Measurements from ENCODE around the gene DCDC2B.

DCDC2B gene

DNA sequence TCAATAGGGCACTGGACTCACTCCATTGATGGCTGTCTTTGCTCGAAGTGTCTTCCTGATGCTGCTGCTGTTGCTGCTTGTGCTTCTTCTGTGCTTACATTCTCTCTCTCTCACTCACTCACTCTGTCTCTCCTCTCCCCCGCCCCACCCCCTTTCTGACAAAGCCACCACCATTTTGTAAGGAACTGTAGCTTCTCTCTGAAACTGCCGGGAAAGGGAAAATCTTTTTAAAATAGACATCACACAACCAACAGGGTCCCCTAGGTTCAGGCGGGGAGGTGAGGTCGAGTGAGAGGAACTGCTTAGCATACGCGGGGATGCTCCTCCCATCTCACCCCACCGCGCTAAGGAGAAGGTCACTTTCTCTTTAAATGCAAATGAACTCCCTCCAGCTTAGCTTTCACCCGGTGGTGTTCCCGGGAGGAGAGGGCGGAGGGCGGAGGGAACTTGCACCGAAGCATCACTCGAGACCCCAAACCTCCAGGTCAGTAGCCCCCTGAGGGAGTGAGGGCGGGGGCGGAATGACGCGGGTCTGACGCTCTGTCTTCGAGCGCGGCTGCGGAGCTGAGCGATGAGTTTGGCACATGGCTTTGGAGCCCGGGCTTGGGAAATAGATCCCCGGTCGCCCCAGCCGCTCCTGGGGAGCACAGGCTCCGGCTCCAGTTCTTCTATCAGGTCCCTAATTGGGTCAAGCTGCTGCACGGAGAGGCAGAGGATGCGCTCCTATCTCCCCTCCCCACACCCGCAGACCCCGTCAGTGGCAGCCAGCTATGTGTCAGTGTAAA, 8.5 kb upstream of the DCDC2B start, which contains the start of gene CCDC28B:
TSS of gene CCDC28B (plus strand) at position 370 of the 785 bp plus-strand sequence. CDS start 1,341 bp downstream, outside the sequence.
- Histone ChIP-seq H3K27me3 (ENCODE audit: control insufficient read depth in 3 of 3, insufficient read depth in 3 of 3, low read depth in 1 of 3, low read length in 3 of 3) (peaks cover 0 to 2% (median 0%) of the 10 kb centered on the region in 3 experiments), H3K4me3 (ENCODE audit: low read length in 2 of 2) (peak within 1 kb of the TSS; percentile 56 to 77), H4K8ac (ENCODE audit: low read depth, low read length) (peak within 1 kb of the TSS; percentile 29), H3K18ac (ENCODE audit: low read length) (peak within 1 kb of the TSS; percentile 83), H3K4ac (ENCODE audit: low read length) (no peak within 1 kb of the TSS), H2BK5ac (ENCODE audit: low read length) (no peak within 1 kb of the TSS), H3K9ac (ENCODE audit: low read depth, low read length, poor library complexity) (peak within 1 kb of the TSS; percentile 71), H3K9me3 (replicated peaks in 1 of 2; ENCODE audit: control insufficient read depth in 2 of 2, insufficient read depth in 1 of 2, low read depth in 1 of 2, low read length in 2 of 2) (no peaks in the 10 kb centered on the region), H2BK120ac (ENCODE audit: low read depth, low read length) (no peak within 1 kb of the TSS), H3K79me1 (ENCODE audit: low read depth, low read length) (no peaks in the 10 kb centered on the region), H2BK15ac (ENCODE audit: low read length) (peak within 1 kb of the TSS; percentile 69), H3K4me2 (ENCODE audit: insufficient read depth, low read length, poor library complexity, severe bottlenecking) (peak within 1 kb of the TSS; percentile 78), H2AFZ (ENCODE audit: low read length) (peak within 1 kb of the TSS; percentile 82), H3K36me3 (replicated peaks in 1 of 2; ENCODE audit: control insufficient read depth in 2 of 2, insufficient read depth in 2 of 2, low read length in 2 of 2) (peaks cover 22 to 34% of the 10 kb centered on the region in 2 donors), H3K23ac (ENCODE audit: low read depth, low read length, poor library complexity) (peak within 1 kb of the TSS; percentile 35), H3K14ac (ENCODE audit: low read length) (no peak within 1 kb of the TSS), H3K4me1 (ENCODE audit: control insufficient read depth in 2 of 2, insufficient read depth in 1 of 2, low read depth in 1 of 2, low read length in 2 of 2) (peaks cover 23 to 24% of the 10 kb centered on the region in 2 donors), H4K91ac (ENCODE audit: low read depth, low read length, poor library complexity) (no peak within 1 kb of the TSS), H3K27ac (replicated peaks; ENCODE audit: low read length) (peak within 1 kb of the TSS; percentile 80), H2BK12ac (ENCODE audit: low read length) (peak within 1 kb of the TSS; percentile 35), H2AK5ac (ENCODE audit: low read depth, low read length) (peak within 1 kb of the TSS; percentile 80)
- peak; percentile 79 for DNase-seq (ENCODE audit: low spot score)
- WGBS, 2 donors (ENCODE audit: extremely low coverage in 2 of 2, insufficient read length in 2 of 2, insufficient replicate concordance in 1 of 2) = no CpG with 5 or more reads among the region's 34 CpGs

DNA sequence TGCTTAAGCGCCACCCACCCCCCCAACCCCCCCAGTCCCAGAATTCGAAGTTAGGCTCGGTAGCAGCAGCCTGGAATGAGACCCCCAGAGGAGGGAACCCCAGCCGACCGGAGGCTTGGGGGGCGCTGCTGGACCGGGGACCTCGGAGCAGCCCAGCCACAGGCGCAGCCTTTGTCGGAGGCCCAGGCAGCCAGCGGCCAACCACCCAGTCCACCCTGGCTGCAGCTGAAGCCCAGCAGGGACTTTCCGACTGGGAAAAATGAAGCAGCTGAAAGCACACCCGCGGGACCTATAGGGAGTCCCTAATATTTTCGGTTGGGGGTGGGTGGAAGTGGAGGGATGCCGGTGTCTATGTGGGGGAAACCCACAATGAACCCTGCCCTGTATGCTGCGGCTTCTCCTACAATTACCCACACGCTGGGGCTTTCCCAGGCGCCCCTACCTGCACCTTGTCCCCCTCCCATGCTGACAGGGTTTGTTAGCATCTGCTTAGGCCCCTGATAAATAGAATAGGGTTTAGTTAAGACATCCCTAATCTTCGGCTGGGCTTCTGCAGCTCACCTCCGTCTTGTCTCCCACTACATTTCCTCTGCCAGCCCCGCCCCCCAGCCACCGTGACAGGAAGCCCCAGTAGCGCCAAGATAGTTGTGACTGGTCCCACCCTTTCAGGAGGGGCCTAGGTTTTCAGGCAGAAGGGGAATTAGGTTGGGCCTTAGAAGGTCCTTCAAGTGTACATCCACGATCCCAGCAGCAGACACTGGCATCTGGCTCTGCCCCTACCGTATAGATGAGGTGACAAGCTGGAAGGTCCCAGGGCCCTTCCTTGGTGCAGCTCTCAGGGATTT, 7.7 kb upstream of the DCDC2B start:
- H3K79me1 ChIP-seq (ENCODE audit: low read depth, low read length) = peaks cover 6% of the 10 kb centered on the region
- no peak overlapping the region for H4K8ac ChIP-seq (ENCODE audit: low read depth, low read length)
- H3K14ac ChIP-seq (ENCODE audit: low read length) = no peak overlapping the region
- H2BK12ac ChIP-seq (ENCODE audit: low read length) = no peak overlapping the region
- peaks cover 15 to 29% of the 10 kb centered on the region in 2 donors for H3K36me3 ChIP-seq (replicated peaks in 1 of 2; ENCODE audit: control insufficient read depth in 2 of 2, insufficient read depth in 2 of 2, low read length in 2 of 2)
- H3K4me1 ChIP-seq (ENCODE audit: control insufficient read depth in 2 of 2, insufficient read depth in 1 of 2, low read depth in 1 of 2, low read length in 2 of 2) = peaks cover 25 to 27% of the 10 kb centered on the region in 2 donors
- H3K18ac ChIP-seq (ENCODE audit: low read length) = peak overlapping the region; percentile 44
- peak overlapping the region; percentile 82 for H2AFZ ChIP-seq (ENCODE audit: low read length)
- no peak overlapping the region for H4K91ac ChIP-seq (ENCODE audit: low read depth, low read length, poor library complexity)
- H3K27ac ChIP-seq (replicated peaks; ENCODE audit: low read length) = peak overlapping the region; percentile 47
- no peak overlapping the region for H2BK5ac ChIP-seq (ENCODE audit: low read length)
- no peak overlapping the region for H2AK5ac ChIP-seq (ENCODE audit: low read depth, low read length)
- H3K23ac ChIP-seq (ENCODE audit: low read depth, low read length, poor library complexity) = no peak overlapping the region
- no peak overlapping the region for H3K9ac ChIP-seq (ENCODE audit: low read depth, low read length, poor library complexity)
- no CpG with 5 or more reads among the region's 26 CpGs for WGBS, 2 donors (ENCODE audit: extremely low coverage in 2 of 2, insufficient read length in 2 of 2, insufficient replicate concordance in 1 of 2)
- H2BK120ac ChIP-seq (ENCODE audit: low read depth, low read length) = no peak overlapping the region
- DNase-seq (ENCODE audit: low spot score) = no peak
- H3K27me3 ChIP-seq (ENCODE audit: control insufficient read depth in 3 of 3, insufficient read depth in 3 of 3, low read depth in 1 of 3, low read length in 3 of 3) = peaks cover 0 to 2% (median 0%) of the 10 kb centered on the region in 3 experiments
- H3K4ac ChIP-seq (ENCODE audit: low read length) = no peak overlapping the region
- no peaks in the 10 kb centered on the region for H3K9me3 ChIP-seq (replicated peaks in 1 of 2; ENCODE audit: control insufficient read depth in 2 of 2, insufficient read depth in 1 of 2, low read depth in 1 of 2, low read length in 2 of 2)
- no peak overlapping the region for H2BK15ac ChIP-seq (ENCODE audit: low read length)
- peak overlapping the region; percentile 78 for H3K4me2 ChIP-seq (ENCODE audit: insufficient read depth, low read length, poor library complexity, severe bottlenecking)
- H3K4me3 ChIP-seq (ENCODE audit: low read length in 2 of 2) = peak overlapping the region; percentile 56 to 77

DNA sequence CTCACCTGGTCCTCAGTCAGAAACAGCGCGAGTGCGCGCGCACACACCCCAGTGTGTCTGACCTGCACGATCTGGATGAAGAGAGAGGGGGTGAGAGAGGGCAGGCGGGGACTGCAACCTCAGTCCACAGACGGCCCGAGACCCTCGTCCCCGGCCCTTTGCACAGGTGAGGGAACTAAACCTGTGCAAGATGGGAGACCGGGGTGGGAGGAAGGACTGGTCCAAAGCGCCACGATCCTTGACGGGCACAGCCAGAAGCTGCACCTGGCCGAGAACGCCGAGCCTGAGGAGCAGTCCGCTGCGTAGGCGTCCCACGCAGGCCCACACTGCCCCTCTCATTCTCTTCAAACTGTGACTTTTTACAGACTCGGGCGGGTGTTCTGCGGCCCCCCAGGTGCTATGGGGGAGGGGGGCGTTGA, 3.9 kb upstream of the DCDC2B start:
- Histone ChIP-seq H3K4ac (ENCODE audit: low read length) (peak overlapping the region; percentile 47), H2AFZ (ENCODE audit: low read length) (peak overlapping the region; percentile 85), H4K91ac (ENCODE audit: low read depth, low read length, poor library complexity) (no peak overlapping the region), H3K4me2 (ENCODE audit: insufficient read depth, low read length, poor library complexity, severe bottlenecking) (peak overlapping the region; percentile 86), H2BK15ac (ENCODE audit: low read length) (peak overlapping the region; percentile 10), H3K27me3 (ENCODE audit: control insufficient read depth in 3 of 3, insufficient read depth in 3 of 3, low read depth in 1 of 3, low read length in 3 of 3) (peaks cover 0 to 2% (median 0%) of the 10 kb centered on the region in 3 experiments), H4K8ac (ENCODE audit: low read depth, low read length) (peak overlapping the region; percentile 53), H2BK120ac (ENCODE audit: low read depth, low read length) (no peak overlapping the region), H3K4me3 (ENCODE audit: low read length in 2 of 2) (peak overlapping the region; percentile 72 to 83), H3K18ac (ENCODE audit: low read length) (peak overlapping the region; percentile 94), H3K27ac (replicated peaks; ENCODE audit: low read length) (no peak overlapping the region), H3K9me3 (replicated peaks in 1 of 2; ENCODE audit: control insufficient read depth in 2 of 2, insufficient read depth in 1 of 2, low read depth in 1 of 2, low read length in 2 of 2) (no peaks in the 10 kb centered on the region), H3K36me3 (replicated peaks in 1 of 2; ENCODE audit: control insufficient read depth in 2 of 2, insufficient read depth in 2 of 2, low read length in 2 of 2) (peaks cover 6 to 29% of the 10 kb centered on the region in 2 donors), H3K79me1 (ENCODE audit: low read depth, low read length) (peaks cover 9% of the 10 kb centered on the region), H3K23ac (ENCODE audit: low read depth, low read length, poor library complexity) (peak overlapping the region; percentile 90), H3K4me1 (ENCODE audit: control insufficient read depth in 2 of 2, insufficient read depth in 1 of 2, low read depth in 1 of 2, low read length in 2 of 2) (peaks cover 10 to 17% of the 10 kb centered on the region in 2 donors), H3K14ac (ENCODE audit: low read length) (peak overlapping the region; percentile 57), H2BK5ac (ENCODE audit: low read length) (no peak overlapping the region), H2BK12ac (ENCODE audit: low read length) (no peak overlapping the region), H2AK5ac (ENCODE audit: low read depth, low read length) (peak overlapping the region; percentile 96), H3K9ac (ENCODE audit: low read depth, low read length, poor library complexity) (peak overlapping the region; percentile 91)
- DNase-seq (ENCODE audit: low spot score) = no peak
- no CpG with 5 or more reads among the region's 26 CpGs for WGBS, 2 donors (ENCODE audit: extremely low coverage in 2 of 2, insufficient read length in 2 of 2, insufficient replicate concordance in 1 of 2)

Data from neuronal stem cell (in vitro differentiated cells).